Measurements from ENCODE around the gene BMP4.

Gene BMP4

DNA sequence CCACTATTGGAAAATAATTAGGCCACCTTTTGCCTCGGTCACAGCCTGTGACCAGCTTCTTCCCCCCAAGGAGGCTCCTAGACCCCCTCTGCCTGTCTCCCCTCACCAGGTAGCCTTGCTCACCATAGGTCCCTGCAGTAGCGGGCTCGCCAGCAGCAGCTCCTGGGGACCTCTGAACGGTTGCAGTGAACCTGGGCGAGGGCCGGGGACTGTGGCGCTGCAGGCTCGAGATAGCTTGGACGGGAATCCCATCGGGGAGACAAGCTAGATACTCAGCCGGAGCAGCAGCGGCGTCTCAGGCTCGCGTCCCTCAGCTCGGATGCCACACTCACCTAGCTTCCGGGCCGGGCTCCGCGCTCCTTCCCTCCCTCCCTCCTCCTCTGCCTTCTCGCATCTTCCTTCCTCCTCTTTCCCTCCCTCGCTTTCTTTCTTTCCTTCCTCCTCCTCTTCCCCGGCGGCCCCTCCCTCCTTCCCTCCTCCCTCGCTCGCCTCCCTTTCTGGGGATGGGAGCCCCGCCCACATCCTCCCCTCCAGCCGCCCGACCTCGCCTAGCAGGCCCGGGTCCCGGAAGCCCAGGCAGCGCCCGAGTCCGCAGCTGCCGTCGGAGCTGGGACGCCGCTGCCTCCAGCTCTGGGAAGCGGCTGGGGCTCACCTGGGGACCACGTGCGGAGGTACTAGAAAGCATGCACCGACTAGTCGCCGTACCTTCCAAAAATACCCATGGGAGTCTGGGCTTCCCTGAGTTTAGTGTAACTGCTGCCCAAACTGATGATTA, at the start of gene BMP4:
TSS of gene BMP4 (minus strand) at position 399 of the 775 bp plus-strand sequence. CDS start 4,603 bp downstream, outside the sequence.
- no peak within 1 kb of the TSS for H3K4me3 ChIP-seq (ENCODE audit: low read depth in 1 of 2, low read length in 1 of 2)
- no peaks in the 10 kb centered on the region for H3K36me3 ChIP-seq
- H3K4me1 ChIP-seq (ENCODE audit: control insufficient read depth in 1 of 2, insufficient read depth in 1 of 2, low read depth in 1 of 2, low read length in 1 of 2) = peaks cover 10 to 14% of the 10 kb centered on the region in 2 experiments
- H3K27me3 ChIP-seq = peaks cover 100% of the 10 kb centered on the region
- no peak for TF ChIP-seq CTCF (IDR thresholded peaks at IDR 0.05)
- no peaks in the 10 kb centered on the region for H3K9me3 ChIP-seq
- no peak within 1 kb of the TSS for H3K27ac ChIP-seq

GRCh38 chr14:54003064-54003463, 46.4 kb upstream of the BMP4 start:
- H3K36me3 ChIP-seq = no peaks in the 10 kb centered on the region
- H3K27ac ChIP-seq = no peak overlapping the region
- no peak for TF ChIP-seq CTCF (IDR thresholded peaks at IDR 0.05)
- H3K4me3 ChIP-seq (ENCODE audit: low read depth in 1 of 2, low read length in 1 of 2) = no peak overlapping the region
- H3K4me1 ChIP-seq (ENCODE audit: control insufficient read depth in 1 of 2, insufficient read depth in 1 of 2, low read depth in 1 of 2, low read length in 1 of 2) = no peaks in the 10 kb centered on the region
- no peaks in the 10 kb centered on the region for H3K9me3 ChIP-seq
- no peaks in the 10 kb centered on the region for H3K27me3 ChIP-seq

DNA sequence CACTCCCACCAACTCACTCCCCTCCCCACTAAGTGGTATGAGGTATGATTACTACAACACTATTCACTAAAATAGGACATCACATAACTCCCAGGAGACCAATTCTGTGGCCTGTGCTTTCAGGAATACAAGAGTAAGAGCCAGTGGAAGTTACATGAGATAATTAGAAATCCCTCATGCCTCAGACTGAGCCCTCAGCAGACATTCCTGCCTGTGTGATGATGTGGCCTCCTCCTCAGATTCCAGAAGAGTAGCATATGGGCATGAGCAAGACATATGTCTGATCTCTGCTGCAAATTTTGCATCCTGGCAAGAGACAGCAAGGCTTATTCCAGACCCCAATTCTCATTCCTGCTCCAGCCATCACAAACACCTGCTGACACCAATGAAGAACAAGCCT, 46.0 kb upstream of the BMP4 start:
- Histone ChIP-seq H3K4me3 (ENCODE audit: low read depth in 1 of 2, low read length in 1 of 2) (no peak overlapping the region), H3K4me1 (ENCODE audit: control insufficient read depth in 1 of 2, insufficient read depth in 1 of 2, low read depth in 1 of 2, low read length in 1 of 2) (no peaks in the 10 kb centered on the region), H3K9me3 (no peaks in the 10 kb centered on the region), H3K27ac (no peak overlapping the region), H3K36me3 (no peaks in the 10 kb centered on the region), H3K27me3 (no peaks in the 10 kb centered on the region)
- no peak for TF ChIP-seq CTCF (IDR thresholded peaks at IDR 0.05)

GRCh38 chr14:54001189-54001878, 44.7 kb upstream of the BMP4 start:
- Histone ChIP-seq H3K27ac (no peak overlapping the region), H3K4me3 (ENCODE audit: low read depth in 1 of 2, low read length in 1 of 2) (no peak overlapping the region)
- TF ChIP-seq CTCF (IDR thresholded peaks at IDR 0.05) = no peak

GRCh38 chr14:54000341-54000811, 43.8 kb upstream of the BMP4 start:
- TF ChIP-seq CTCF (IDR thresholded peaks at IDR 0.05) = no peak
- no peaks in the 10 kb centered on the region for H3K27me3 ChIP-seq
- H3K9me3 ChIP-seq = no peaks in the 10 kb centered on the region
- no peaks in the 10 kb centered on the region for H3K36me3 ChIP-seq
- no peak overlapping the region for H3K4me3 ChIP-seq (ENCODE audit: low read depth in 1 of 2, low read length in 1 of 2)
- H3K27ac ChIP-seq = no peak overlapping the region
- no peaks in the 10 kb centered on the region for H3K4me1 ChIP-seq (ENCODE audit: control insufficient read depth in 1 of 2, insufficient read depth in 1 of 2, low read depth in 1 of 2, low read length in 1 of 2)

More at GRCh38 chr14:54001189-54001878, 44.7 kb upstream of the BMP4 start:
- H3K27me3 ChIP-seq = no peaks in the 10 kb centered on the region
- H3K9me3 ChIP-seq = no peaks in the 10 kb centered on the region
- H3K36me3 ChIP-seq = no peaks in the 10 kb centered on the region
- H3K4me1 ChIP-seq (ENCODE audit: control insufficient read depth in 1 of 2, insufficient read depth in 1 of 2, low read depth in 1 of 2, low read length in 1 of 2) = no peaks in the 10 kb centered on the region

Measured in neutrophil (primary cell).